Thyroid gland (tissue), 4 donors: Measurements from ENCODE around the gene CCDC179.

Source experiments
- CTCF ChIP-seq, 6 experiments: fragments of 200-600 bp in 3 of 6; fragments of 450-650 bp in 3 of 6; sonication (generic) in 3 of 6; IDR thresholded peaks; one replicate each; pipeline ENCODE4 v1.5.1; 2016 to 2019; ENCODE audit warnings: antibody characterized with exemption in 6 of 6, mild to moderate bottlenecking in 2 of 6, inconsistent platforms in 1 of 6, moderate library complexity in 1 of 6
- POLR2A ChIP-seq, 2 donors: fragments of 450-650 bp; IDR thresholded peaks; one replicate each; pipeline ENCODE4 v1.6.1; 2017; ENCODE audit warnings: antibody characterized with exemption in 2 of 2, mild to moderate bottlenecking in 2 of 2, moderate library complexity in 1 of 2

DNA sequence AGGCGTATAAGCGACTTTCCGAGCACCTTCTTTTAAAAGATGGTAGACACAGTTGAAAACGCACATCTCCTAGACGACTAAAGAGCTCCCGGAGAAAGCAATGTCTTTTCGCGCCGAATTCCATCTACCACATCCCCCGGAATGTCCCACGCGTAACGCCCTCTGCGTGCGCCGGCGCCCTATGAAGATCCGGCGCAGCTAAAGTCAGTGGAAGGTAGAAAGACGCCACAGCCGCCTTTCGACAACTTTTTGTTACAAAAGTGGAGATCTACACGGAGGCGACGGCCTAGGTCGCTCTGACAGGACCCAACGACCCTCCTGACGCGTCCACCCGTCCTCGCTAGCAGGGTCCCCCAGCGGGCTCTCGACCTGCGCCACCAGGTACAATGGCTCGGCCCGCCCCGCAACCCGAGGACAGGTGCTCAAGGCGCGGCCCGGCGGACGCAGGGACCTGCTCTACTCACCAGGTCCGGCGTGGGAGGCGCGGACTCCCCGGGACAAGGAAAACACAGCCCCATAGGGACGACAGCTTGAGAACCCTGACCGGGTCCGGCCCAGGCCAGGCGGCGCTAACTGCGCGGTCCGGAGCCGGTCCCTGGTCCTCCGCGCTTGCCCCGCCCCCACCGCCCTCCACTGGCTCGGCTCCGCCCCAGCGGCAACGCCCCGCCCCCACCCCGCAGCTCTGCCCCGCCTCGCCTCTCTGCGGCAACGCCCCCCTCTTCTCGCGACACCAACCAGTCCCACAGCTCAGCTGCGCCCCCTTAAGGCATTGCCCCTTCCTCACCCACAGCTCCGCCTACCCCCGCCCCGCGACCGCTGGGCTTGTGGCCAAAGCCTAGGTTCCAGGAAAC is 30.8 kb downstream of the CCDC179 start, which contains the start of gene SVIP:
- TF ChIP-seq CTCF (IDR thresholded peaks at IDR 0.05): peak in 4 of 6 experiments; percentile 34 to 67 (median 50)
- TF ChIP-seq POLR2A (IDR thresholded peaks at IDR 0.05): peak in 1 of 2 donors; percentile 89
